GM21576 (cell line): ENCODE measurements around the gene EMP3.
"Not testable (repeated sequence)": the region's sequence is repeated elsewhere in the genome, so short reads cannot be mapped to it uniquely, and the experiment has no call there.

Source experiments
- ATAC-seq: cut with Tn5 transposase; IDR thresholded peaks from one replicate; pipeline ENCODE4 v1.9.1; 2021; ENCODE audit warnings: mild to moderate bottlenecking, moderate library complexity; ENCODE audit not compliant: unreplicated experiment

Gene EMP3

GRCh38 chr19:48371367-48371766 lies 46.0 kb downstream of the EMP3 start:
- ATAC-seq, result no peak

- not testable (repeated sequence) for ATAC-seq
Observed at GRCh38 chr19:48371771-48372170, 46.4 kb downstream of the EMP3 start.

GRCh38 chr19:48372904-48373303 lies 47.6 kb downstream of the EMP3 start:
- ATAC-seq, result no peak

GRCh38 chr19:48373567-48373966 lies 48.2 kb downstream of the EMP3 start:
- ATAC-seq, result no peak

GRCh38 chr19:48378194-48378570 lies 52.8 kb downstream of the EMP3 start:
- ATAC-seq, result no peak

GRCh38 chr19:48379058-48379457 lies 53.7 kb downstream of the EMP3 start:
- ATAC-seq, result no peak
